Mammary epithelial cell (primary cell): ENCODE measurements around the gene GYG1.

Experiments
- EZH2 ChIP-seq: IDR thresholded peaks from 2 replicates; pipeline ENCODE4 v1.6.1; 2012; ENCODE audit warnings: low read length, inconsistent platforms, borderline replicate concordance
- TF ChIP-seq, protein P1 (sequence below), 2 donors: IDR thresholded peaks in 1 of 2; conservative IDR thresholded peaks in 1 of 2; 2 replicates each; pipeline ENCODE4 v1.5.1; 2011 to 2012; ENCODE audit warnings: inconsistent platforms in 2 of 2, low read length in 2 of 2, mild to moderate bottlenecking in 2 of 2, control low read depth in 1 of 2, low read depth in 1 of 2; ENCODE audit not compliant: insufficient read depth in 1 of 2; ENCODE audit errors: extremely low read depth in 1 of 2

DNA sequence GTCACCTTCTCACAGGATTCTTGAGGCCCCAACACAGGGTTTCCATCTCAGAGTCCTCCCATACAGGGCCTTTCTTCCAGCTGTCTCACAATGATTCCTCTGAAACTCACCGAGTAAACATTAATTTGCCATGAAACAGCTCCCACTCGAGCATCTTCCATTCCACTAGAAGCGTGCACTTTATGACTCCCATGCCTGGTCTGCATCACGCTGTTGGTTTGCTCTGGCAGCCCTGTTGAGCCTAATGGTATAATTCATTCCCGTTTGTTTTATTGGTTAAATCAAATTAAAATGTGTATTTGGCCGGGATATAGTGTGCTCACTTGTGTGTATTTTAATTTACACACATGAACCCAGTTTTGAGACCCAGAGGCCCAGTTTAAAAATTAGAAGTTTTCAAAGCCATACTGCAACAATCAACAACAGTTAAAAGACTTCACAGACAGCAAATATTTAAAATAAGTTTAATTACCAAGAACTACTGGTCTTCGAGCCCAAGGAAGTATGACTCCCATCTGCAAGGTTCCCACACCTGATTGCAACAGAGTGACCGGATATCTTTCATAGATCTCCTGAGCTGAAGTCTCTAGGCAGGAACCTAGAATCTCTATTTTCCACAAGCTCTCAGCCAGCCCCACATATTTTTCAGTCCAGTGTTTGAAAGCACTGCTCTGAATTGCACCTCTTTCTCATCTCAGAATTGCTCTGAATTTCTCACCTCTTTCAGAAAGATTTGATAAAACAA lies 42.3 kb upstream of the GYG1 start:
- TF ChIP-seq EZH2, result no peak
- TF ChIP-seq, protein P1, sequence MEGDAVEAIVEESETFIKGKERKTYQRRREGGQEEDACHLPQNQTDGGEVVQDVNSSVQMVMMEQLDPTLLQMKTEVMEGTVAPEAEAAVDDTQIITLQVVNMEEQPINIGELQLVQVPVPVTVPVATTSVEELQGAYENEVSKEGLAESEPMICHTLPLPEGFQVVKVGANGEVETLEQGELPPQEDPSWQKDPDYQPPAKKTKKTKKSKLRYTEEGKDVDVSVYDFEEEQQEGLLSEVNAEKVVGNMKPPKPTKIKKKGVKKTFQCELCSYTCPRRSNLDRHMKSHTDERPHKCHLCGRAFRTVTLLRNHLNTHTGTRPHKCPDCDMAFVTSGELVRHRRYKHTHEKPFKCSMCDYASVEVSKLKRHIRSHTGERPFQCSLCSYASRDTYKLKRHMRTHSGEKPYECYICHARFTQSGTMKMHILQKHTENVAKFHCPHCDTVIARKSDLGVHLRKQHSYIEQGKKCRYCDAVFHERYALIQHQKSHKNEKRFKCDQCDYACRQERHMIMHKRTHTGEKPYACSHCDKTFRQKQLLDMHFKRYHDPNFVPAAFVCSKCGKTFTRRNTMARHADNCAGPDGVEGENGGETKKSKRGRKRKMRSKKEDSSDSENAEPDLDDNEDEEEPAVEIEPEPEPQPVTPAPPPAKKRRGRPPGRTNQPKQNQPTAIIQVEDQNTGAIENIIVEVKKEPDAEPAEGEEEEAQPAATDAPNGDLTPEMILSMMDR (conservative IDR thresholded peaks at IDR 0.05 in 1 of 2, IDR thresholded peaks at IDR 0.05 in 1 of 2; ENCODE audit: extremely low read depth in 1 of 2, insufficient read depth in 1 of 2, low read depth in 1 of 2, low read length in 2 of 2), result no peak
